Lower leg skin (tissue), 3 donors: ENCODE results near the gene MLLT3.

Experiments
- CTCF ChIP-seq, 3 donors: fragments of 450-650 bp; IDR thresholded peaks; one replicate each; pipeline ENCODE4 v1.5.1; 2016; ENCODE audit warnings: antibody characterized with exemption in 3 of 3, mild to moderate bottlenecking in 3 of 3, moderate library complexity in 2 of 3
- POLR2A ChIP-seq, 2 donors: fragments of 450-650 bp; IDR thresholded peaks; one replicate each; pipeline ENCODE4 v1.6.1; 2016 to 2017; ENCODE audit warnings: antibody characterized with exemption in 2 of 2, mild to moderate bottlenecking in 1 of 2, moderate library complexity in 1 of 2

DNA sequence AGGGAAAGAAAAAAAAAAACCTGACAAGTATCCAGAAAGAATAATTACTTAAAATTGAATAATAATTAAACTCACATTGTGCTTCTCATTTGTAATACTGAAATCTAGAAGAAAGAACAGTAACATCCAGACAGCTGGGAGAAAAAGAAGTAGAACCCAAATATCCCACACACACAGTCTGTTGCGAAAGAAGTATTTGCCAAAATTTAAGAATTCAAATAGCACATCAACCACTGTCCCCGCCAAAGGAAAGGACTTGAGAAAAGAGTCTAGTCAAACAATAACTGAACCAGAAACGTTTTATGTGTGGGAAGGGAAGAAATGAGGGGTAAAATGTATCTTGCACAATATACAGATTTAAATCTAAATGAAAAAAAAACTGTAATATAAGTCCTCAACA lies 202.8 kb downstream of the MLLT3 start:
- no peak for TF ChIP-seq CTCF (IDR thresholded peaks at IDR 0.05)
- TF ChIP-seq POLR2A (IDR thresholded peaks at IDR 0.05), result no peak
